ENCODE results near the gene RFX2. TPM values are rescaled to one million over a fixed set of nuclear protein-coding genes. Genes with fewer than 3 reads are reported as not detected.

The RFX2 gene
- total and polyA plus RNA-seq, 10 of the 15 experiments (the other 5 are each of a cell fraction or from before 2014, with no cell fraction given) = 3.2 to 9.8 (median 4.7) TPM

- Histone ChIP-seq H3K4me1 (ENCODE audit: control insufficient read depth, insufficient read depth, low read length) (peaks cover 15% of the 10 kb centered on the region), H3K27me3 (replicated peaks in 1 of 2; ENCODE audit: control insufficient read depth in 2 of 2, insufficient read depth in 2 of 2, low read length in 1 of 2) (no peaks in the 10 kb centered on the region), H3K36me3 (ENCODE audit: control insufficient read depth in 2 of 2, insufficient read depth in 2 of 2, low read length in 1 of 2) (peaks cover 11 to 26% of the 10 kb centered on the region in 2 experiments; a peak in 3 of 4 replicates), H3K4me3 (no peak overlapping the region), H3K79me2 (ENCODE audit: control insufficient read depth, insufficient read depth, low read length) (peaks cover 37% of the 10 kb centered on the region), H2AFZ (ENCODE audit: control insufficient read depth, low read depth, low read length) (no peak overlapping the region), H3K27ac (ENCODE audit: control insufficient read depth, insufficient read depth) (no peak overlapping the region), H3K9ac (ENCODE audit: control insufficient read depth, insufficient read depth, low read length) (no peak overlapping the region), H3K9me3 (replicated peaks; ENCODE audit: control insufficient read depth, insufficient read depth, low read length) (no peaks in the 10 kb centered on the region), H3K4me2 (ENCODE audit: control insufficient read depth, insufficient read depth) (no peak overlapping the region), H4K20me1 (ENCODE audit: control insufficient read depth, insufficient read depth) (no peaks in the 10 kb centered on the region; the same call in 1 of the 2 replicates)
- TF ChIP-seq, protein P1, sequence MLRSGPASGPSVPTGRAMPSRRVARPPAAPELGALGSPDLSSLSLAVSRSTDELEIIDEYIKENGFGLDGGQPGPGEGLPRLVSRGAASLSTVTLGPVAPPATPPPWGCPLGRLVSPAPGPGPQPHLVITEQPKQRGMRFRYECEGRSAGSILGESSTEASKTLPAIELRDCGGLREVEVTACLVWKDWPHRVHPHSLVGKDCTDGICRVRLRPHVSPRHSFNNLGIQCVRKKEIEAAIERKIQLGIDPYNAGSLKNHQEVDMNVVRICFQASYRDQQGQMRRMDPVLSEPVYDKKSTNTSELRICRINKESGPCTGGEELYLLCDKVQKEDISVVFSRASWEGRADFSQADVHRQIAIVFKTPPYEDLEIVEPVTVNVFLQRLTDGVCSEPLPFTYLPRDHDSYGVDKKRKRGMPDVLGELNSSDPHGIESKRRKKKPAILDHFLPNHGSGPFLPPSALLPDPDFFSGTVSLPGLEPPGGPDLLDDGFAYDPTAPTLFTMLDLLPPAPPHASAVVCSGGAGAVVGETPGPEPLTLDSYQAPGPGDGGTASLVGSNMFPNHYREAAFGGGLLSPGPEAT (IDR thresholded peaks at IDR 0.05; ENCODE audit: low read depth) = no peak
- TF ChIP-seq NR2F1 (conservative IDR thresholded peaks at IDR 0.05) (no peak), BMI1 (IDR thresholded peaks at IDR 0.05; ENCODE audit: borderline replicate concordance) (no peak), SUPT20H (IDR thresholded peaks at IDR 0.05; ENCODE audit: borderline replicate concordance, control insufficient read depth, low read depth, low read length) (no peak), TCF3 (IDR thresholded peaks at IDR 0.05; ENCODE audit: borderline replicate concordance, insufficient read depth, low read depth, low read length) (no peak), MLLT1 (IDR thresholded peaks at IDR 0.05) (no peak), SMAD5 (IDR thresholded peaks at IDR 0.05; ENCODE audit: low read depth) (no peak), IKZF1 (conservative IDR thresholded peaks at IDR 0.05) (no peak), NFIC (IDR thresholded peaks at IDR 0.05; ENCODE audit: low read depth, low read length) (no peak), GABPA (IDR thresholded peaks at IDR 0.05; ENCODE audit: low read depth) (no peak), GATAD2B (conservative IDR thresholded peaks at IDR 0.05; ENCODE audit: low read depth) (no peak)
- TF ChIP-seq, protein P2, sequence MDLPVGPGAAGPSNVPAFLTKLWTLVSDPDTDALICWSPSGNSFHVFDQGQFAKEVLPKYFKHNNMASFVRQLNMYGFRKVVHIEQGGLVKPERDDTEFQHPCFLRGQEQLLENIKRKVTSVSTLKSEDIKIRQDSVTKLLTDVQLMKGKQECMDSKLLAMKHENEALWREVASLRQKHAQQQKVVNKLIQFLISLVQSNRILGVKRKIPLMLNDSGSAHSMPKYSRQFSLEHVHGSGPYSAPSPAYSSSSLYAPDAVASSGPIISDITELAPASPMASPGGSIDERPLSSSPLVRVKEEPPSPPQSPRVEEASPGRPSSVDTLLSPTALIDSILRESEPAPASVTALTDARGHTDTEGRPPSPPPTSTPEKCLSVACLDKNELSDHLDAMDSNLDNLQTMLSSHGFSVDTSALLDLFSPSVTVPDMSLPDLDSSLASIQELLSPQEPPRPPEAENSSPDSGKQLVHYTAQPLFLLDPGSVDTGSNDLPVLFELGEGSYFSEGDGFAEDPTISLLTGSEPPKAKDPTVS (IDR thresholded peaks at IDR 0.05; ENCODE audit: low read depth, low read length) = no peak
- TF ChIP-seq, protein P3, sequence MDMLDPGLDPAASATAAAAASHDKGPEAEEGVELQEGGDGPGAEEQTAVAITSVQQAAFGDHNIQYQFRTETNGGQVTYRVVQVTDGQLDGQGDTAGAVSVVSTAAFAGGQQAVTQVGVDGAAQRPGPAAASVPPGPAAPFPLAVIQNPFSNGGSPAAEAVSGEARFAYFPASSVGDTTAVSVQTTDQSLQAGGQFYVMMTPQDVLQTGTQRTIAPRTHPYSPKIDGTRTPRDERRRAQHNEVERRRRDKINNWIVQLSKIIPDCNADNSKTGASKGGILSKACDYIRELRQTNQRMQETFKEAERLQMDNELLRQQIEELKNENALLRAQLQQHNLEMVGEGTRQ (IDR thresholded peaks at IDR 0.05; ENCODE audit: borderline replicate concordance, low read depth, low read length) = no peak
- ChIA-PET RAD21 (ENCODE audit: unreplicated experiment) (no interaction called here), CTCF (interaction anchor here (0.5 to 4.0 kb wide), 4 partner anchors 18 to 315 kb away, joined by 3 to 16 read pairs (median 8); no protein-coding TSS in a partner anchor), POLR2A (no interaction called here), SMC1A (ENCODE audit: uncharacterized antibody, unreplicated experiment) (no interaction called here)
- BruUV-seq (replicated peaks) = no TSS peak
- no peak for ATAC-seq
- no peak for DNase-seq (ENCODE audit: low read depth, low spot score)
- 98% methylated on average over 13 of the region's 13 CpGs for WGBS (ENCODE audit: insufficient coverage, insufficient replicate concordance, low lambda C conversion rate, missing lambda C conversion rate)
- intact Hi-C loops (cut with micrococcal nuclease; ENCODE audit: unreplicated experiment) = no loop called here
- in situ Hi-C loops (cut with MboI) = no loop called here
- no peak for FAIRE-seq
Measured at GRCh38 chr19:5949792-5950305, 160.5 kb downstream of the RFX2 start.
